T-helper 22 cell (primary cell): Measurements from ENCODE around the gene CXCL12.

Source experiments
- DNase-seq: peaks from one replicate; pipeline ENCODE4 v3.0.0-alpha.2; 2020; ENCODE audit warnings: low read depth

CXCL12 gene

DNA sequence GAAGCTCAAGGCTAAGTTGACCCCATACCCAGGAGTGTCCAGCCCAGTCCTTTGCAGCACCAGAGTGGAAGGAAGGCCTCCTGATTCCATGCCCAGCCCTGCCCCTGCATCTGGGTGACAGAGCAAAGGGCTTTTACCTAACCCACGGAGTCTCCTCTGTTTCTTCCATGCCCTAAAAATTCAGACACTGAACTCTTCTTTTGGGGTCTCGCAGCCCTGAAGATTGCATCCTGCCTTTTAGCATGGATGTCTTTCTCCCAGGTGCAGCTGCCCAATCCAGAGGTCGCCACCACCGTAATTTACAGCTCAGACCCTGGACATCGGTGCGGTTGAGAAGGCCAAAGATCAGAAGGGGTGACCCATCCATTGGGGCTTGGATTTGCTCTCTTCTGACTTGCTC, 50.8 kb downstream of the CXCL12 start:
- no peak for DNase-seq

DNA sequence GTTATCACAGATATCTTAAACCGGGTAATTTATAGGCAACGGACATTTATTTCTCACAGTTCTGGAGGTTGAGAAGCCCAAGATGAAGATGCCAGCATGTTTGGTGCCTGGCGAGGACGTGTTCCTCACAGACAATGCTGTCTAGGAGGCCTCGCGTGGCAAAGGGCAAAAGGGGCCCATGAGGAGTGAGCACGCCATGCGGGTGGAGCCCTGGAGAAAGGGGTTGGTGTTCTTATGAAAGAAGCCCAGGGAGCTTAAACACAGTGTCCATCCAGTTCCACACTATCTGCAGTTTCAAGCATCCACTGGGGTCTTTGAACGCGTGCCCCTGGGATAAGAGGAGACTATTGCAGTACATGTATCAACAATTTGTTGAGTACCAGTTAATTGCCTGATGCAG, 51.4 kb downstream of the CXCL12 start:
- DNase-seq: no peak

DNA sequence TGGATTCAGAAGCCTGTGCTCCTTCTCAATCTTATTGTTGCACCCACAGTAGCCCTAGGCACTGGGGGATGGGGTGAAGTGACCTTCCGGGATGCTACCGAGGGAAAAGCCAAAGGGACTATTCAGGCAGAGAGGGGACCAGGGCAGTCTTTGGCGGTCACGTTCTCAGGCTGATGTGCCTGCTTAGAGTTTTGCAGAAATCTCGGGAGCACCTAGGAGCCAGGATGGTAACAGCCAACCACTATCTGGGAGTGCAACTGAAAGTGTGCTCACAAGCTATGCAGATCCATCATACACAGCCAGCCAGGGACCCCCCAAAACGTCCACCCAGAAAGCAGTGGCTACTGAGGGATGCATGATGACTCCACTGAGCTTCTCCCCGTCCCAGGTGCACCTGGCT, 52.4 kb downstream of the CXCL12 start:
- no peak for DNase-seq

DNA sequence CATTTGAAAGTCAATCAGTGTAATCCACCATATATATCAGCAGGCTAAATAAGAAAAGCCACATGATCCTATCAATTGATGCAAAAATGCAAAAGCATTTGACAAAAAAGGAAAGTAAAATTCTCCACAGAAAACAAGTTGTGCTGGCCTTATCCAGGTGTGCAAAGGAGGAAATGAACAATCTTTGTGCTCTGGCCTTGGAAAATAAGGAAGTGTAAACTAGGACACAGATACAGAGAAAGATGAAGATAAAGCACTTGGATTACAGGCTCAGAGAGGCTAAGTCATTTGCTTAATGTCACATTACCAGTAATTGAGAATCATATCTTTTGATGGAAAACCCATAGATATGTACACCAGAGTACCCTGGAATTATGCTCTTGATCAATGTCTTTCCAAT, 54.5 kb downstream of the CXCL12 start:
- DNase-seq: no peak

DNA sequence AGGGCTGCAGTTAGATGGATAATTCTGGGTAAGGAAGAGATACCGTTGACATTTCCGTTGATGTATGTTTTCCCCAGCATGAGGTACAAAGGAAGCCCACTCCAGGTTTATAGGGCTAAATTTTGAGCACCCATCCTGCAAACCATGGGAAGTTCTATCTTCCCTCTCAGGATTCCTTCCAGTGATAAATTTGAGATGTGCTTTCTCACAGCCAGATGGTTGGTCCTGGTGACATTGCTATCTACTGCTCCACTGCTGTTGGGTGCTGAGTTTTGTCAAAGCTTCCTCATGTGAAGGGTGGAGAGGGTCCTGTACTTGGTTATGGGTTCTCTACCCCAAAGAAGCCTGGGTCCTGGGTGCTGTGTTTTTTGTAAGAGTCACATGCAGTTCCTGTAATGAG, 57.4 kb downstream of the CXCL12 start:
- no peak for DNase-seq
